NCI-H524 (cell line): ENCODE results near the gene MPDU1.

Source experiments
- DNase-seq, 2 experiments: peaks; one replicate each; lab custom pipeline; 2025; lab: John Stamatoyannopoulos, UW

The MPDU1 gene

DNA sequence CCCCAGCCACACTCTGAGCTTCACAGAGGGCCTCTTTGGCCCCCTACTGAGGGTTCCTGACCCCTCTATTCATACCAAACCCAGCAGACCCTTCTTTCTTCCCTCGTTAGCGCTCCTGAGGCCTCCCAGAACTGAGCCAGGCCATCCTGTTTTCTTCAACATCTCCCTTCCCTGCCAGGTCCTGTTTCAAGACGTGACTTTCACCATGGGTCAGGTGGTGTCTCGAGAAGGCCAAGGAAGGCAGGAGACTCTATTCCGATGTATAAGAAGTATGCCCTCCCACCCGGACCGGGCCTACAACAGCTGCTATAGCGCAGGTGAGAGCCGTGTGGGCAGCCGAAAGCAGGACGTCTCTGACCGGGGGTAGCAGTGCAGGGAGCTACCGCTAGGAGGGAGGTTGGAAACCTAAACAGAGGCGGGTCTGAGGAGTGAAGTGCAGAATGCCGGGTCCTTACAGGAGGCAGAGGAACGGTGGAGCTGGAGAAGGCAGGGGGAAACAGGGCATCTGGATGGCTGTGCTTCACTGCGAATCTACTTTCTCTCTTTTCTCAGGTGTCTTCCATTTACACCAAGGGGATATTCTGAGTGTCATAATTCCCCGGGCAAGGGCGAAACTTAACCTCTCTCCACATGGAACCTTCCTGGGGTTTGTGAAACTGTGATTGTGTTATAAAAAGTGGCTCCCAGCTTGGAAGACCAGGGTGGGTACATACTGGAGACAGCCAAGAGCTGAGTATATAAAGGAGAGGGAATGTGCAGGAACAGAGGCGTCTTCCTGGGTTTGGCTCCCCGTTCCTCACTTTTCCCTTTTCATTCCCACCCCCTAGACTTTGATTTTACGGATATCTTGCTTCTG lies 23.3 kb upstream of the MPDU1 start:
- peak in 1 of 2 experiments; percentile 9 for DNase-seq

DNA sequence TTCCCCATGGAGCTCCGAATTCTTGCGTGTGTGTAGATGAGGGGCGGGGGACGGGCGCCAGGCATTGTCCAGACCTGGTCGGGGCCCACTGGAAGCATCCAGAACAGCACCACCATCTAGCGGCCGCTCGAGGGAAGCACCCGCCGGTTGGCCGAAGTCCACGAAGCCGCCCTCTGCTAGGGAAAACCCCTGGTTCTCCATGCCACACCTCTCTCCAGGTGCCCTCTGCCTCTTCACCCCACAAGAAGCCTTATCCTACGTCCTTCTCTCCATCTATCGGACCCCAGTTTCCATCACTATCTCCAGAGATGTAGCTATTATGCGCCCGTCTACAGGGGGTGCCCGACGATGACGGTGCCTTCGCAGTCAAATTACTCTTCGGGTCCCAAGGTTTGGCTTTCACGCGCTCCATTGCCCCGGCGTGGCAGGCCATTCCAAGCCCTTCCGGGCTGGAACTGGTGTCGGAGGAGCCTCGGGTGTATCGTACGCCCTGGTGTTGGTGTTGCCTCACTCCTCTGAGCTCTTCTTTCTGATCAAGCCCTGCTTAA lies 22.6 kb upstream of the MPDU1 start:
- DNase-seq: peak; percentile 5 to 57

DNA sequence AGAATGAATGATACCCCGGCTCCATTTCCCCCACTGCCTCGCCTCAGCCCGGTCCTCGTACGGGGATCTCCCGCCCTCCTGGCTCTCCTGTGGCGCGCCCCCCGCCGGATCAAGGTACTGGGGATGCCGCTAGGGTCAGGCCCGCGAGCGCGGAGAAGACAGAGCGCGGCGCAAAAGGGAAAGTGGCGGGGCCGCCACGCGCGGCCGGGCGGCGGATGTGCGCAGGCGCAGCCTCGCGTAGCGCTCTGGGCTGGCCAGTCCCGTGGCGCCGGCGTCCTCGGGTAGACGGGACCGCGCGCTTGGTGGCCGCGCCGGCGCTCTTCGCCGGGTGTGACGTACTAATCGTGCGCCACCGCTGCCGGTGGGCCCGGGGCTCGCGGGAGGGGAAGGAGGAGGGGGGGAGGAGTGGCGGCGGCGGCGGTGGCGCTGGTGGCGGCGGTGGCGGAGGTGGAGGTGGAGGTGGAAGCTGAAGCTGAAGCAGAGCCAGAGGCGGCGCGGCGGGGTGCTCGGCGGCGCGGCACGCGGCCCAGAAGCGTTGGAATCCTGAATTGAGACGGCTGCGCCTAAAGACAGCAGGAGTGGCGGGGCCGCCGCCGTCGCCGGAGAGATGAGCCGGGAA lies 22.0 kb upstream of the MPDU1 start, which contains the start of gene SENP3:
SENP3 (plus strand) TSS at position 331 of the 619 bp plus-strand sequence. CDS start 1,158 bp downstream, outside the sequence.
- DNase-seq: peak in 1 of 2 experiments; percentile 67

DNA sequence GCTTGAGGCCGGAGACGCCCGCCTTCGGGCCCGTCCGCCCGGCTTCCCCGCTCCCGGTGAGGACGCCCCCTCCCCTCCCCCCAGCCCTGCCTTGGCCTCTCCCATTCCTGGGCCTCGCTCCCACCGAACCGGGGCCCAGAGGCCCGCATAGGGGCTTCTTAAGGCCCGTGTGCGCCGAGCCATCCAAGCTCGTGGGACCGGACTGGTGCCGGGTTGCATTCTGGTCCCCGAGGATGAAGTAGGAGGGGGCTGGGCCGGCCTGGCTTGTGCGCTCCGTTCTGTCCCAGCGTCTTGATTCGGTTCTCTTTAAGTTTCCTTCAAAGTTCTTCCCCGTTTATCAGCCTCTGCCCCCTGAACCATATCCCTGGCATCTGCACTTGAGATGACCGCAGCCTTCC lies 21.4 kb upstream of the MPDU1 start:
- no peak for DNase-seq

DNA sequence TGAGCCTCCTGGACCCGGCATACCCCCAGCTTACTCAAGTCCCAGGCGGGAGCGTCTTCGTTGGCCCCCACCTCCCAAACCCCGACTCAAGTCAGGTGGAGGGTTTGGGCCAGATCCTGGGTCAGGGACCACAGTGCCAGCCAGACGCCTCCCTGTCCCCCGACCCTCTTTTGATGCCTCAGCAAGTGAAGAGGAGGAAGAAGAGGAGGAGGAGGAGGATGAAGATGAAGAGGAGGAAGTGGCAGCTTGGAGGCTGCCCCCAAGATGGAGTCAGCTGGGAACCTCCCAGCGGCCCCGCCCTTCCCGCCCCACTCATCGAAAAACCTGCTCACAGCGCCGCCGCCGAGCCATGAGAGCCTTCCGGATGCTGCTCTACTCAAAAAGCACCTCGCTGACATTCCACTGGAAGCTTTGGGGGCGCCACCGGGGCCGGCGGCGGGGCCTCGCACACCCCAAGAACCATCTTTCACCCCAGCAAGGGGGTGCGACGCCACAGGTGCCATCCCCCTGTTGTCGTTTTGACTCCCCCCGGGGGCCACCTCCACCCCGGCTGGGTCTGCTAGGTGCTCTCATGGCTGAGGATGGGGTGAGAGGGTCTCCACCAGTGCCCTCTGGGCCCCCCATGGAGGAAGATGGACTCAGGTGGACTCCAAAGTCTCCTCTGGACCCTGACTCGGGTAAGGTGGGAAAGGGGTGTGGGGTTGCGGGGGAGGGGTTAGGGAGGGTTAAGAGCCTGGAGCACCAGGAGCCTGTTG lies 20.4 kb upstream of the MPDU1 start:
- DNase-seq: no peak

DNA sequence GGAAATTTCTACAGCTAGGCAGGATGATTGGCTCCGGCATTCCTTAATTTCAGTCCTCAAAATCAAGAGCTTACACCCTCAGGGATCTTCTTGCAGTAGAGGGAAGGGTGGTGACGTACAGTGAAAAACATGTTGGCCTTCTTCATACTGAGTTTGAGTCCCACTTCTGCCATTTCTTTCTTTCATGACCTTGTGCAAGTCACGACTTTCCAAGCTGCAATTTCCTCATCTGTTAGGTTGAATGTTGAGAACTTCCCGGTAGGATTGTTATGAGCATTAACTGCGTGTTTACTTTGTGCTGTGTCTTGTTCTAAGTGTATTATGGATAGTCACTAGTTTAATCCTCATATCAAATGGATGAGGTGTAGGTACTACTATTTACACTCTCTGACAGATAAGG lies 14.1 kb upstream of the MPDU1 start:
- DNase-seq: no peak

DNA sequence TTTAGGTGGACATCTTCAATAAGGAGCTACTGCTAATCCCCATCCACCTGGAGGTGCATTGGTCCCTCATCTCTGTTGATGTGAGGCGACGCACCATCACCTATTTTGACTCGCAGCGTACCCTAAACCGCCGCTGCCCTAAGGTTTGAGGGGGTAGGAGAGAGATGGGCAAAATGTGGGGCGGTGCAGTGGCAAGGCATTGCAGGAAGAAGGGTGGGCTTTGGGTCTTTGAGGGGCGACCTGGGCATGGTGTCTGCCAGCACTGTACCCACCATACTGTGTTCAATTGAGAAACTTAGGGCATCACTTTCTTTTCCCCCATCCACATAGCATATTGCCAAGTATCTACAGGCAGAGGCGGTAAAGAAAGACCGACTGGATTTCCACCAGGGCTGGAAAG lies 13.3 kb upstream of the MPDU1 start:
- no peak for DNase-seq

DNA sequence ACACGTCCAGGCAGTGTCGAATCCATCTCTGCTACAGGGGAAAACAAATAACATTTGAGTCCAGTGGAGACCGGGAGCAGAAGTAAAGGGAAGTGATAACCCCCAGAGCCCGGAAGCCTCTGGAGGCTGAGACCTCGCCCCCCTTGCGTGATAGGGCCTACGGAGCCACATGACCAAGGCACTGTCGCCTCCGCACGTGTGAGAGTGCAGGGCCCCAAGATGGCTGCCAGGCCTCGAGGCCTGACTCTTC lies 11.4 kb upstream of the MPDU1 start:
- DNase-seq: no peak

DNA sequence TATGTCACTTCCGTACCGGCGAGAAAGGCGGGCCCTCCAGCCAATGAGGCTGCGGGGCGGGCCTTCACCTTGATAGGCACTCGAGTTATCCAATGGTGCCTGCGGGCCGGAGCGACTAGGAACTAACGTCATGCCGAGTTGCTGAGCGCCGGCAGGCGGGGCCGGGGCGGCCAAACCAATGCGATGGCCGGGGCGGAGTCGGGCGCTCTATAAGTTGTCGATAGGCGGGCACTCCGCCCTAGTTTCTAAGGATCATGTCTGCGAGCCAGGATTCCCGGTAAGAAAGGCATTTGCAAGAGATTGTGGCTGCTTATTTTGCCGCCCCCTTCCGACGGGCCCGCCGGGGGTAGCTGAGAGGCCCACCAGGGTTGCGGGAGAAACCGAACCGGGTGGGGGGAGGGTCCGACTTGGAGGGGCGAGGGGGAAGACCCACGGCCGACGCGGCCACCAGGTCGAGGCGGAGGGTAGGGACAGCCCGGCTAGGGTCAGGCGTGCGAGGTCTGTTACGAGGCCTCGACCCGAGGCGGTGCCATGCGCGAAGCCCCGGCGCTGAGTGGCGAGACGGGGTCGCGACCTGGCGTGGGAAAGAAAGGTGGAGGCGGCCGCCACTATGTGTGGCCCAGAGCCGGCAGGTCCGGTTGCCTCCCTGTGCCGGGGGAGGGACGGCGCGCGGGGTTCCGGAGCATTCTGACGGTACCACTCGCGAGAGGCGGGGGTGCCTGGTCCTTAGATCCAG lies 10.9 kb upstream of the MPDU1 start:
- DNase-seq: peak; percentile 78 to 92

DNA sequence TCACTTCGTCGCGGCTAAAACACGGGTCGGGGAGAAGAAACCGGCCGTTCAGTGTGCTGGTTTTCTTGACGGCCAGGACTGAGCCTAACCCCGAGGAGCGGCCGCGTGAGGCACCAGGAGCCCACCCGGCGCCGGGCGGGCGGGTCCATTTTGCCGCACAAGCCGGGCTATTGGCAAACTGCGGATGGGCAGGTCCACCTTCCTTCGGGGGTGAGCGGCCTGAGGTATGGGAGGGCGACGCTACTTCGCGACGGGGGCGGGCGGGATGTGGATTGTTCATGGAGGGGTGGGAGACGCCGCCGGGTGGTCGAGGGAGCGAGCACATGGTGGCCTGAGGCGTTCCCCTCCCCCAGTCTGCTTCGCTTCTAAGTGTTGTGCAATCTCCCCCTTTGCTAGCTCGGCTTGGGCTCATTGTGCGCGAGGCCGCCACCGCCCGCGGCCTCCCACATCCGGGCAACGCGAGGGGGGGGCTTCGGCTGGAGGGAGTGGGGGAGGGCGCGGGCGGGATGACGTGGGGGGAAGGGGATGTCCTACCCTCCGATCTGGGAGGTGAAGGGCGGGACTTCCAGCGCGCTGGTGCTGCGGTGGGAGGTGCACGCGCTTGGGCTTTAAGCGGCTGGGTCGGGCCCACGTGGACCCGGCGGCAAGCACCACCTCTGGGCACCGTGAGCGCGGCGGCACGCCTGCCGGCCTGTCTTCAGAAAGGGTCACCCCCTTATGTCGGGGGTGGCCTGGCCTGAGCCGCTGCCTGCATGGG lies 10.2 kb upstream of the MPDU1 start:
- peak; percentile 27 to 48 for DNase-seq

DNA sequence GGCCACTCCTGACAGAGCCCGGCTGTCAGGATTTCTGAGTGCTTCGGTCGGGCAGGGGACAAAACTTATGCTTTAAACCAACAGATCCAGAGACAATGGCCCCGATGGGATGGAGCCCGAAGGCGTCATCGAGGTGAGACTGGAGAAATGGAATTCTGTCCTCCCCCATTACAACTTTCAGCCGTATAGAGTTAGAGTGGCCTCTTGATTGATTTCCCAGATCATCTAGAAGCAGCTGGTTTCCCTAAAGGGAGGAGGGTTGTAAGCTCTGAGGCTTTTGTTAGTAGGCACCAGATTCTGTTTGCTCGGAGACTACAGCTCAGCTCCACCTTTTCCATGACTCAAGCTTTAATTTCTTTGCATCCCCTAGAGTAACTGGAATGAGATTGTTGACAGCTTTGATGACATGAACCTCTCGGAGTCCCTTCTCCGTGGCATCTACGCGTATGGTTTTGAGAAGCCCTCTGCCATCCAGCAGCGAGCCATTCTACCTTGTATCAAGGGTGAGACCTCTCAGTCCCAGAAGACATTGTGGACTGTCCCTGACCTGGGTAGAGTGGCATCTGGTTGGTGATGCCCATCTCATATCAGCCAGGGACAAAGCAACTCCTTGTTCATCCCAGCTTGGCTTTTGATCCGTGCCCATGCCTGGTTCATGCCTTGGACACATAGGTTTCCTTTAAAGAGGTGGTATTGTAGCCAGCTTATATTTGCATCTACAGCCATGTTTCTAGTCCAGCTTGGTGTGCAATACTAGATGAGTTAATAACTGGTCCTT lies 9.3 kb upstream of the MPDU1 start:
- no peak for DNase-seq

DNA sequence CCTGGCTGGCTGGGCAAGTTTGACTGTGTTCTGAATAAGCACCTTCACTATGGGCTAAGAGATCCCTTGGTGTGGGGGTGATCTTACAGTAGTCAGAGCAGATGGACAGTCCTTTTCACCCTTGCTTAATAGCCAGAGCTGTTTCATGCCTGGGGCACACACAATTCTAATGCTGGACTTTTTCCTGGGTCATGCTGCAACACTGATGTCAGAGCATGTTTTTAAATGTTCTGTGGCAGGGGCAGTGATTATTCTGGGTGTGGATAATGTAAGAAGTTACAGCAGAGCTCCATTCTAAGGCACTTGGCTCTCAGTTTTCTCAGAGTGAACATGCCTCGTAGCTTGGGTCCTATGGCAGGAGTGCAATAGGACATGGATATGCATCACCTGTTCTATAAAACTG lies 8.2 kb upstream of the MPDU1 start:
- no peak for DNase-seq

DNA sequence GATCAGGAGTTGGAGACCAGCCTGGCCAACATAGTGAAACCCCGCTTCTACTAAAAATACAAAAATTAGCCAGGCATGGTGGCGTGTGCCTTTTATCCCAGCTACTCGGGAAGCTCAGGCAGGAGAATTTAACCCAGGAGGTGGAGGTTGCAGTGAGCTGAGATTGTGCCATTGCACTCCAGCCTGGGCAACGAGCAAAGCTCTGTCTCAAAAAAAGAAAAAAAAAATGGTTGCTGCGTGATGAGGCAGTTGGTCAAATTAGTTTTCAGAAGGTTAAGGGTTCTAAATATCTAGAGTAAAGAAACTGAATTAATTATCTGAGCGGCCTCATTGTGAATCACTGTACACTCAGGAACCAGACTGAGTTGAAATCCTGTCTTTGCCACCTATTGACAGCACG lies 7.7 kb upstream of the MPDU1 start:
- DNase-seq: no peak

DNA sequence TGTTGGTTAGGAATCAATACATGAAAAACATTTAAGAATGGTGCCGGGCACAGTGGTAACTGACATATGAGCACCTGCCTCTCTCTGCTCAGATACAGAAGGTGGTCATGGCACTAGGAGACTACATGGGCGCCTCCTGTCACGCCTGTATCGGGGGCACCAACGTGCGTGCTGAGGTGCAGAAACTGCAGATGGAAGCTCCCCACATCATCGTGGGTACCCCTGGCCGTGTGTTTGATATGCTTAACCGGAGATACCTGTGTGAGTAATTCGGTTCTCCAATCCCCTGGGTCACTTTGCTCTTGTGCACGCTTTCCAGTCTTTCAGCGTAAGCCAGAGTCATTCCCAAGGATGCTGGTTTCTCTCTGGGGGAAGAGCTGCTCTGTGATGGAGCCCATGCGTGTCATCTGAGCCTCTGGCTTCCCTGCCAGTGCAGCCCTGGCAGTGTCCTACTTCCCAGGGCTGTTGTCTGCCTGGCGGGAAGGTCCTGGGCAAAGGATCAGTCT lies 7.2 kb upstream of the MPDU1 start:
- no peak for DNase-seq

DNA sequence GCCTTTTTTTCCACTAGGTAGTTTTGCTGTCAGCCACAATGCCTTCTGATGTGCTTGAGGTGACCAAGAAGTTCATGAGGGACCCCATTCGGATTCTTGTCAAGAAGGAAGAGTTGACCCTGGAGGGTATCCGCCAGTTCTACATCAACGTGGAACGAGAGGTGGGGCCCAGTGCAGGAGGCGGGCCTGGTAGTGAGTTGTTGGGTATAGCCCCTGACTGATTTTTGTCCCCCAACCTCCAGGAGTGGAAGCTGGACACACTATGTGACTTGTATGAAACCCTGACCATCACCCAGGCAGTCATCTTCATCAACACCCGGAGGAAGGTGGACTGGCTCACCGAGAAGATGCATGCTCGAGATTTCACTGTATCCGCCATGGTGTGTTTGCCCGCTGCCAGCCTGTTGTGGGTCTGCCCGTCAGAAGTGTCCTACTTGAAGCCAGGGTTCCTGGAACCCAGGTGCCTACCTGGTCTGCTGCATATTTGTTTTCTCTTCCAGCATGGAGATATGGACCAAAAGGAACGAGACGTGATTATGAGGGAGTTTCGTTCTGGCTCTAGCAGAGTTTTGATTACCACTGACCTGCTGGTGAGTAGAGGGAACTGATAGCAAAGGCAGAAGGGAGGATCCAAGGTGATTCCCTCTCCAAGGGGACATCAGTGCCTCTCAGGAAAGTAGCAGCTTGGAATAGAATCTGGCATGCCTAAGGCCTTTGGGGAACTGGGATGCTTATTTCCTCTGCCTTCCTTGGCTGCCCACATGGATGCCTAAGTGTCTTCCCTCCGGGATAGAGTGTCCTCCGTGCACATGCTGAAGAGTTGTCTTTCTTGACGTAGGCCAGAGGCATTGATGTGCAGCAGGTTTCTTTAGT lies 6.1 kb upstream of the MPDU1 start:
- DNase-seq: no peak

DNA sequence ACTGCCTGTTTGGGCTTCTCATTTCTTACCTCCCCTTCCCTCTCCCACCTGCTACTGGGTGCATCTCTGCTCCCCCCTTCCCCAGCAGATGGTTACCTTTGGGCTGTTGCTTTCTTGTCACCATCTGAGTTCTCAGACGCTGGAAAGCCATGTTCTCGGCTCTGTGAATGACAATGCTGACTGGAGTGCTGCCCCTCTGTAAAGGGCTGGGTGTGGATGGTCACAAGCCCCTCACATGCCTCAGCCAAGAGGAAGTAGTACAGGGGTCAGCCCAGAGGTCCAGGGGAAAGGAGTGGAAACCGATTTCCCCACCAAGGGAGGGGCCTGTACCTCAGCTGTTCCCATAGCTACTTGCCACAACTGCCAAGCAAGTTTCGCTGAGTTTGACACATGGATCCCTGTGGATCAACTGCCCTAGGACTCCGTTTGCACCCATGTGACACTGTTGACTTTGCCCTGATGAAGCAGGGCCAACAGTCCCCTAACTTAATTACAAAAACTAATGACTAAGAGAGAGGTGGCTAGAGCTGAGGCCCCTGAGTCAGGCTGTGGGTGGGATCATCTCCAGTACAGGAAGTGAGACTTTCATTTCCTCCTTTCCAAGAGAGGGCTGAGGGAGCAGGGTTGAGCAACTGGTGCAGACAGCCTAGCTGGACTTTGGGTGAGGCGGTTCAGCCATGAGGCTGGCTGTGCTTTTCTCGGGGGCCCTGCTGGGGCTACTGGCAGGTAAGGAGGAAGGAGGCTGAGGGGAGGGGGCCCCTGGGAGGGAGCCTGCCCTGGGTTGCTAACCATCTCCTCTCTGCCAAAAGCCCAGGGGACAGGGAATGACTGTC lies 4.4 kb upstream of the MPDU1 start, which contains the start of gene CD68:
CD68 (plus strand) TSS at position 638 of the 833 bp plus-strand sequence; CDS start at position 678, 40 bp downstream.
- peak in 1 of 2 experiments; percentile 13 for DNase-seq

DNA sequence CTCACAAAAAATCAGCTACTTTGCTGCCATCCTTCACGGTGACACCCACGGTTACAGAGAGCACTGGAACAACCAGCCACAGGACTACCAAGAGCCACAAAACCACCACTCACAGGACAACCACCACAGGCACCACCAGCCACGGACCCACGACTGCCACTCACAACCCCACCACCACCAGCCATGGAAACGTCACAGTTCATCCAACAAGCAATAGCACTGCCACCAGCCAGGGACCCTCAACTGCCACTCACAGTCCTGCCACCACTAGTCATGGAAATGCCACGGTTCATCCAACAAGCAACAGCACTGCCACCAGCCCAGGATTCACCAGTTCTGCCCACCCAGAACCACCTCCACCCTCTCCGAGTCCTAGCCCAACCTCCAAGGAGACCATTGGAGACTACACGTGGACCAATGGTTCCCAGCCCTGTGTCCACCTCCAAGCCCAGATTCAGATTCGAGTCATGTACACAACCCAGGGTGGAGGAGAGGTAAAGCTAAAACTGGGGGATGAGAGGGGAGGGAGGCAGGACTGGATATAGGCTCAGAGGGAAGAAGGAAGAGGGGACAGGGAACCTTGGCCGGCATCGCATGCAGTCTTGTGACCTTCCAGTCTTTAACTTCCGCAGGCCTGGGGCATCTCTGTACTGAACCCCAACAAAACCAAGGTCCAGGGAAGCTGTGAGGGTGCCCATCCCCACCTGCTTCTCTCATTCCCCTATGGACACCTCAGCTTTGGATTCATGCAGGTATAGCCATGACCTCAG lies 3.6 kb upstream of the MPDU1 start:
- DNase-seq: no peak
